Measurements from ENCODE around the gene USP17L18.
"Not testable (repeated sequence)": the region's sequence is repeated elsewhere in the genome, so short reads cannot be mapped to it uniquely, and the experiment has no call there.

USP17L18 gene

GRCh38 chr4:9247953-9248680, at the start of gene USP17L18:
USP17L18 (plus strand) TSS chr4:9248630; CDS start chr4:9248630, 0 bp downstream.
- in situ Hi-C loops (cut with MboI; ENCODE audit: low sequenced_read_pairs, unreplicated experiment); DNase-seq (ENCODE audit: low spot score): not testable (repeated sequence)

DNA sequence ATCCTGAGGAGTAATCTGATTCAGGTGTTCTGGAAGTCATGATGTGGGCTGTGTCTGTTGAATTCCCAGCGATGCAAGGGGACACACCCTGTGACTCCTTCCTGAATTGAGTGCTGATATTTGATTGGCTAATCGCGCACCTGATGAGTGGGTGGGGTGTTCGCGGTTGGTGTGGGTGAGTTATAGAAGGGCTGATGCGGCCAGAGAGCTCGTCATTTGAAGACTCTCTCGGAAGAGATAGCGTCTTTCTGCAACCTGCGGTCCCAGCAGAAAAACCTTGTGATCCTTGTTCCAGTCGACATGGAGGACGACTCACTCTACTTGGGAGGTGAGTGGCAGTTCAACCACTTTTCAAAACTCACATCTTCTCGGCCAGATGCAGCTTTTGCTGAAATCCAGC, 38.1 kb upstream of the USP17L18 start, which contains the start of gene USP17L10:
TSS of gene USP17L10 (plus strand) at position 301 of the 400 bp plus-strand sequence. CDS start at position 301, 0 bp downstream.
- DNase-seq (ENCODE audit: low spot score); in situ Hi-C loops (cut with MboI; ENCODE audit: low sequenced_read_pairs, unreplicated experiment): not testable (repeated sequence)

DNA sequence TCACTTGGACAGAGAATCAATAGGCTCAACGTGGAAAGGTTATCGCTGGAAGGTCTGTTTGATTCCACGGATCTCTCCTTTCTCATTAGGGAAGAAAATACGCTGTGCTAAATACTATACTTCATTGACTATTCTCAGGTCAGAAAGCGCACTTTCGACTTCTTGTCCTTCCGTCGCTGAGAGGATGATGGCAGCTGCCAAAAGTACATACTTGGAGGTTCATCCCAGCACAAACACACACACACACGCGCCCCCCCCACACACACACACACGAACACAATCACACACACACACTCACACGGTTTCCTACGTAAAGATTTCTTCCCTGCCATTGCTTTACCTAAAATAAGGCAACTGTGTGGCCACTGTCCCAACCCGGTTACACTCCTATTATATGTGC, 33.7 kb upstream of the USP17L18 start:
- in situ Hi-C loops (cut with MboI; ENCODE audit: low sequenced_read_pairs, unreplicated experiment); DNase-seq (ENCODE audit: low spot score): not testable (repeated sequence)

DNA sequence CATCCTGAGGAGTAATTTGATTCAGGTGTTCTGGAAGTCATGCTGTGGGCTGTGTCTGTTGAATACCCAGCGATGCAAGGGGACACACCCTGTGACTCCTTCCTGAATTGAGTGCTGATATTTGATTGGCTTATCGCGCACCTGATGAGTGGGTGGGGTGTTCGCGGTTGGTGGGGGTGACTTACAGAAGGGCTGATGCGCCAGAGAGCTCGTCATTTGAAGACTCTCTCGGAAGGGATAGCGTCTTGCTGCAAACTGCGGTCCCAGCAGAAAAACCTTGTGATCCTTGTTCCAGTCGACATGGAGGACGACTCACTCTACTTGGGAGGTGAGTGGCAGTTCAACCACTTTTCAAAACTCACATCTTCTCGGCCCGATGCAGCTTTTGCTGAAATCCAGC, 33.3 kb upstream of the USP17L18 start, which contains the start of gene USP17L11:
TSS of gene USP17L11 (plus strand) at position 301 of the 400 bp plus-strand sequence. CDS start at position 301, 0 bp downstream.
- DNase-seq (ENCODE audit: low spot score); in situ Hi-C loops (cut with MboI; ENCODE audit: low sequenced_read_pairs, unreplicated experiment): not testable (repeated sequence)

DNA sequence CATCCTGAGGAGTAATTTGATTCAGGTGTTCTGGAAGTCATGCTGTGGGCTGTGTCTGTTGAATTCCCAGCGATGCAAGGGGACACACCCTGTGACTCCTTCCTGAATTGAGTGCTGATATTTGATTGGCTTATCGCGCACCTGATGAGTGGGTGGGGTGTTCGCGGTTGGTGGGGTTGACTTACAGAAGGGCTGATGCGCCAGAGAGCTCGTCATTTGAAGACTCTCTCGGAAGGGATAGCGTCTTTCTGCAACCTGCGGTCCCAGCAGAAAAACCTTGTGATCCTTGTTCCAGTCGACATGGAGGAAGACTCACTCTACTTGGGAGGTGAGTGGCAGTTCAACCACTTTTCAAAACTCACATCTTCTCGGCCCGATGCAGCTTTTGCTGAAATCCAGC, 28.6 kb upstream of the USP17L18 start, which contains the start of gene USP17L12:
TSS of gene USP17L12 (plus strand) at position 301 of the 400 bp plus-strand sequence. CDS start at position 301, 0 bp downstream.
- DNase-seq (ENCODE audit: low spot score): not testable (repeated sequence)

DNA sequence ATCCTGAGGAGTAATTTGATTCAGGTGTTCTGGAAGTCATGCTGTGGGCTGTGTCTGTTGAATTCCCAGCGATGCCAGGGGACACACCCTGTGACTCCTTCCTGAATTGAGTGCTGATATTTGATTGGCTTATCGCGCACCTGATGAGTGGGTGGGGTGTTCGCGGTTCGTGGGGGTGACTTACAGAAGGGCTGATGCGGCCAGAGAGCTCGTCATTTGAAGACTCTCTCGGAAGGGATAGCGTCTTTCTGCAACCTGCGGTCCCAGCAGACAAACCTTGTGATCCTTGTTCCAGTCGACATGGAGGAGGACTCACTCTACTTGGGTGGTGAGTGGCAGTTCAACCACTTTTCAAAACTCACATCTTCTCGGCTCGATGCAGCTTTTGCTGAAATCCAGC, 23.8 kb upstream of the USP17L18 start, which contains the start of gene USP17L13:
TSS of gene USP17L13 (plus strand) at position 301 of the 400 bp plus-strand sequence. CDS start at position 301, 0 bp downstream.
- in situ Hi-C loops (cut with MboI; ENCODE audit: low sequenced_read_pairs, unreplicated experiment); DNase-seq (ENCODE audit: low spot score): not testable (repeated sequence)

More for the DNA sequence above, 28.6 kb upstream of the USP17L18 start, which contains the start of gene USP17L12:
- in situ Hi-C loops (cut with MboI; ENCODE audit: low sequenced_read_pairs, unreplicated experiment): not testable (repeated sequence)

DNA sequence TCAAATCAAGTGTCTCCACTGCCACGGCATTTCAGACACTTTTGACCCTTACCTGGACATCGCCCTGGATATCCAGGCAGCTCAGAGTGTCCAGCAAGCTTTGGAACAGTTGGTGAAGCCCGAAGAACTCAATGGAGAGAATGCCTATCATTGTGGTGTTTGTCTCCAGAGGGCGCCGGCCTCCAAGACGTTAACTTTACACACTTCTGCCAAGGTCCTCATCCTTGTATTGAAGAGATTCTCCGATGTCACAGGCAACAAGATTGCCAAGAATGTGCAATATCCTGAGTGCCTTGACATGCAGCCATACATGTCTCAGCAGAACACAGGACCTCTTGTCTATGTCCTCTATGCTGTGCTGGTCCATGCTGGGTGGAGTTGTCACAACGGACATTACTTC, 18.2 kb upstream of the USP17L18 start:
- not testable (repeated sequence) for DNase-seq (ENCODE audit: low spot score)

GRCh38 chr4:9234085-9234484, 14.3 kb upstream of the USP17L18 start, which contains the start of gene USP17L15:
USP17L15 (plus strand) TSS chr4:9234385; CDS start chr4:9234385, 0 bp downstream.
- in situ Hi-C loops (cut with MboI; ENCODE audit: low sequenced_read_pairs, unreplicated experiment); DNase-seq (ENCODE audit: low spot score): not testable (repeated sequence)

More for the DNA sequence above, 18.2 kb upstream of the USP17L18 start:
- in situ Hi-C loops (cut with MboI; ENCODE audit: low sequenced_read_pairs, unreplicated experiment): not testable (repeated sequence)

DNA sequence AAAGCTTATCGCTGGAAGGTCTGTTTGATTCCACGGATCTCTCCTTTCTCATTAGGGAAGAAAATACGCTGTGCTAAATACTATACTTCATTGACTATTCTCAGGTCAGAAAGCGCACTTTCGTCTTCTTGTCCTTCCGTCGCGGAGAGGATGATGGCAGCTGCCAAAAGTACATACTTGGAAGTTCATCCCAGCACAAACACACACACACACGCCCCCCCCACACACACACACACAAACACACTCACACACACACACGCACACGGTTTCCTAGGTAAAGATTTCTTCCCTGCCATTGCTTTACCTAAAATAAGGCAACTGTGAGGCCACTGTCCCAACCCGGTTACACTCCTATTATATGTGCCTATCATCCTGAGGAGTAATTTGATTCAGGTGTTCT, 10.0 kb upstream of the USP17L18 start:
- DNase-seq (ENCODE audit: low spot score); in situ Hi-C loops (cut with MboI; ENCODE audit: low sequenced_read_pairs, unreplicated experiment): not testable (repeated sequence)

- DNase-seq (ENCODE audit: low spot score); in situ Hi-C loops (cut with MboI; ENCODE audit: low sequenced_read_pairs, unreplicated experiment): not testable (repeated sequence)
These were observed 4.9 kb upstream of the USP17L18 start, which contains the start of gene USP17L17 for GRCh38 chr4:9243579-9243978. USP17L17 (plus strand) TSS chr4:9243879; CDS start chr4:9243879, 0 bp downstream.

DNA sequence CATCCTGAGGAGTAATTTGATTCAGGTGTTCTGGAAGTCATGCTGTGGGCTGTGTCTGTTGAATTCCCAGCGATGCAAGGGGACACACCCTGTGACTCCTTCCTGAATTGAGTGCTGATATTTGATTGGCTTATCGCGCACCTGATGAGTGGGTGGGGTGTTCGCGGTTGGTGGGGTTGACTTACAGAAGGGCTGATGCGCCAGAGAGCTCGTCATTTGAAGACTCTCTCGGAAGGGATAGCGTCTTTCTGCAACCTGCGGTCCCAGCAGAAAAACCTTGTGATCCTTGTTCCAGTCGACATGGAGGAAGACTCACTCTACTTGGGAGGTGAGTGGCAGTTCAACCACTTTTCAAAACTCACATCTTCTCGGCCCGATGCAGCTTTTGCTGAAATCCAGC, 4.6 kb downstream of the USP17L18 start, which contains the start of gene USP17L19:
TSS of gene USP17L19 (plus strand) at position 301 of the 400 bp plus-strand sequence. CDS start at position 301, 0 bp downstream.
- DNase-seq (ENCODE audit: low spot score); in situ Hi-C loops (cut with MboI; ENCODE audit: low sequenced_read_pairs, unreplicated experiment): not testable (repeated sequence)

DNA sequence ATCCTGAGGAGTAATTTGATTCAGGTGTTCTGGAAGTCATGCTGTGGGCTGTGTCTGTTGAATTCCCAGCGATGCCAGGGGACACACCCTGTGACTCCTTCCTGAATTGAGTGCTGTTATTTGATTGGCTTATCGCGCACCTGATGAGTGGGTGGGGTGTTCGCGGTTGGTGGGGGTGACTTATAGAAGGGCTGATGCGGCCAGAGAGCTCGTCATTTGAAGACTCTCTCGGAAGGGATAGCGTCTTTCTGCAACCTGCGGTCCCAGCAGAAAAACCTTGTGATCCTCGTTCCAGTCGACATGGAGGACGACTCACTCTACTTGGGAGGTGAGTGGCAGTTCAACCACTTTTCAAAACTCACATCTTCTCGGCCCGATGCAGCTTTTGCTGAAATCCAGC, 9.4 kb downstream of the USP17L18 start, which contains the start of gene USP17L20:
TSS of gene USP17L20 (plus strand) at position 301 of the 400 bp plus-strand sequence. CDS start at position 301, 0 bp downstream.
- in situ Hi-C loops (cut with MboI; ENCODE audit: low sequenced_read_pairs, unreplicated experiment): not testable (repeated sequence)

GRCh38 chr4:9262572-9262971, 14.1 kb downstream of the USP17L18 start, which contains the start of gene USP17L21:
USP17L21 (plus strand) TSS chr4:9262872; CDS start chr4:9262872, 0 bp downstream.
- DNase-seq (ENCODE audit: low spot score); in situ Hi-C loops (cut with MboI; ENCODE audit: low sequenced_read_pairs, unreplicated experiment): not testable (repeated sequence)

More for the DNA sequence above, 9.4 kb downstream of the USP17L18 start, which contains the start of gene USP17L20:
- DNase-seq (ENCODE audit: low spot score): not testable (repeated sequence)

DNA sequence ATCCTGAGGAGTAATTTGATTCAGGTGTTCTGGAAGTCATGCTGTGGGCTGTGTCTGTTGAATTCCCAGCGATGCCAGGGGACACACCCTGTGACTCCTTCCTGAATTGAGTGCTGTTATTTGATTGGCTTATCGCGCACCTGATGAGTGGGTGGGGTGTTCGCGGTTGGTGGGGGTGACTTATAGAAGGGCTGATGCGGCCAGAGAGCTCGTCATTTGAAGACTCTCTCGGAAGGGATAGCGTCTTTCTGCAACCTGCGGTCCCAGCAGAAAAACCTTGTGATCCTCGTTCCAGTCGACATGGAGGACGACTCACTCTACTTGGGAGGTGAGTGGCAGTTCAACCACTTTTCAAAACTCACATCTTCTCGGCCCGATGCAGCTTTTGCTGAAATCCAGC, 18.9 kb downstream of the USP17L18 start, which contains the start of gene USP17L22:
TSS of gene USP17L22 (plus strand) at position 301 of the 400 bp plus-strand sequence. CDS start at position 301, 0 bp downstream.
- in situ Hi-C loops (cut with MboI; ENCODE audit: low sequenced_read_pairs, unreplicated experiment); DNase-seq (ENCODE audit: low spot score): not testable (repeated sequence)

DNA sequence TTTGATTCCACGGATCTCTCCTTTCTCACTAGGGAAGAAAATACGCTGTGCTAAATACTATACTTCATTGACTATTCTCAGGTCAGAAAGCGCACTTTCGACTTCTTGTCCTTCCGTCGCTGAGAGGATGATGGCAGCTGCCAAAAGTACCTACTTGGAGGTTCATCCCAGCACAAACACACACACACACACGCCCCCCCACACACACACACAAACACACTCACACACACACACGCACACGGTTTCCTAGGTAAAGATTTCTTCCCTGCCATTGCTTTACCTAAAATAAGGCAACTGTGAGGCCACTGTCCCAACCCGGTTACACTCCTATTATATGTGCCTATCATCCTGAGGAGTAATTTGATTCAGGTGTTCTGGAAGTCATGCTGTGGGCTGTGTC, 23.3 kb downstream of the USP17L18 start:
- in situ Hi-C loops (cut with MboI; ENCODE audit: low sequenced_read_pairs, unreplicated experiment): not testable (repeated sequence)

More for the DNA sequence above, 23.3 kb downstream of the USP17L18 start:
- not testable (repeated sequence) for DNase-seq (ENCODE audit: low spot score)

Measured in GM13976 (cell line).